ENCODE results near the gene DNHD1. TPM values are rescaled to one million over a fixed set of nuclear protein-coding genes. Genes with fewer than 3 reads are reported as not detected.
A peak's percentile ranks its signal among the peaks of the same experiment; 100 is the strongest.

DNHD1 gene
- total RNA-seq, 1 experiment from 2014 or later, result 3.5 TPM

DNA sequence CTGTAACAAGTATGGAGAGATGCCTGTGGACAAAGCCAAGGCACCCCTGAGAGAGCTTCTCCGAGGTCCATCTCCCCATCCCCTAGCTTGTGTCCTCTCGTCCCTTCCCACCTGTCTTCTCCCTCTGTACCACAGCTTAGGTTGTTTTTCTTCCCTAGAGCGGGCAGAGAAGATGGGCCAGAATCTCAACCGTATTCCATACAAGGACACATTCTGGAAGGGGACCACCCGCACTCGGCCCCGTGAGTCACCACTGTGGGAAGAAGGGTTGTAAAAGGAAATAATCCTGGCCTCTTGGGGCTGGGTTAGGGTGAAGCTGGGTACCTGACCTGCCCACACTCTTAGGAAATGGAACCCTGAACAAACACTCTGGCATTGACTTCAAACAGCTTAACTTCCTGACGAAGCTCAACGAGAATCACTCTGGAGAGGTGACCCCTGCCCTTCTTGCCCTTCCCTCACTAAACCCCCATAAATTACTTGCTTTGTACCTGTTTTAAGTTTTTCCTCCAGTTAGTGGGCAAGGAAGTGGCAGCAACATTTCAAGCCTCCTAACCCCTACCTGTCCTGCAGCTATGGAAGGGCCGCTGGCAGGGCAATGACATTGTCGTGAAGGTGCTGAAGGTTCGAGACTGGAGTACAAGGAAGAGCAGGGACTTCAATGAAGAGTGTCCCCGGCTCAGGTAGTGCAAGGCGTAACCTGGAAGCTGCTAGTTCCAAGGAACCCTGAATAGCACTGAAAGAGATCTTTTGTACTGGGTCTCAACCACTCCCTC, 111.8 kb downstream of the DNHD1 start:
- Histone ChIP-seq H3K36me3 (peaks cover 27% of the 10 kb centered on the region), H3K27me3 (no peaks in the 10 kb centered on the region), H3K27ac (no peak overlapping the region), H3K4me1 (peaks cover 18% of the 10 kb centered on the region), H3K9me3 (replicated peaks) (no peaks in the 10 kb centered on the region), H3K4me3 (no peak overlapping the region)
- DNase-seq, result no peak

DNA sequence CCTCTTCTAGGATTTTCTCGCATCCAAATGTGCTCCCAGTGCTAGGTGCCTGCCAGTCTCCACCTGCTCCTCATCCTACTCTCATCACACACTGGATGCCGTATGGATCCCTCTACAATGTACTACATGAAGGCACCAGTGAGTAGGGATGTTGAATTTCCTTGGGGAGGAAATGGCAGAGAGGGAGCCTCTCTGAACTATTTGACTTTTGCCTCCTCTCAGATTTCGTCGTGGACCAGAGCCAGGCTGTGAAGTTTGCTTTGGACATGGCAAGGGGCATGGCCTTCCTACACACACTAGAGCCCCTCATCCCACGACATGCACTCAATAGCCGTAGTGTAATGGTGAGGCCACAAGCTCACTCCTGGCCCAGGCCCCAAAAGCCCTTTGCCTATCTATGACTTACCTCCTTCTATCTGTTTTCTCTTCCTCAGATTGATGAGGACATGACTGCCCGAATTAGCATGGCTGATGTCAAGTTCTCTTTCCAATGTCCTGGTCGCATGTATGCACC, 112.5 kb downstream of the DNHD1 start:
- DNase-seq, result no peak
- no peak overlapping the region for H3K27ac ChIP-seq
- no peaks in the 10 kb centered on the region for H3K27me3 ChIP-seq
- H3K4me1 ChIP-seq, result peaks cover 18% of the 10 kb centered on the region
- no peak overlapping the region for H3K4me3 ChIP-seq
- H3K36me3 ChIP-seq, result peaks cover 27% of the 10 kb centered on the region
- H3K9me3 ChIP-seq (replicated peaks), result no peaks in the 10 kb centered on the region

GRCh38 chr11:6610591-6610990, 113.5 kb downstream of the DNHD1 start:
- no peak overlapping the region for H3K4me3 ChIP-seq
- peaks cover 18% of the 10 kb centered on the region for H3K4me1 ChIP-seq
- H3K27ac ChIP-seq, result no peak overlapping the region
- no peaks in the 10 kb centered on the region for H3K27me3 ChIP-seq
- peaks cover 27% of the 10 kb centered on the region for H3K36me3 ChIP-seq
- no peaks in the 10 kb centered on the region for H3K9me3 ChIP-seq (replicated peaks)
- DNase-seq, result no peak

- peaks cover 14% of the 10 kb centered on the region for H3K4me1 ChIP-seq
- peak; percentile 27 to 37 for DNase-seq
- peak overlapping the region; percentile 66 for H3K4me3 ChIP-seq
- peak overlapping the region; percentile 55; the same call in 1 of the 2 replicates for H3K27ac ChIP-seq
- peaks cover 27% of the 10 kb centered on the region for H3K36me3 ChIP-seq
- no peaks in the 10 kb centered on the region for H3K9me3 ChIP-seq (replicated peaks)
- H3K27me3 ChIP-seq, result no peaks in the 10 kb centered on the region
Measured at GRCh38 chr11:6611092-6611962, 114.2 kb downstream of the DNHD1 start.

DNA sequence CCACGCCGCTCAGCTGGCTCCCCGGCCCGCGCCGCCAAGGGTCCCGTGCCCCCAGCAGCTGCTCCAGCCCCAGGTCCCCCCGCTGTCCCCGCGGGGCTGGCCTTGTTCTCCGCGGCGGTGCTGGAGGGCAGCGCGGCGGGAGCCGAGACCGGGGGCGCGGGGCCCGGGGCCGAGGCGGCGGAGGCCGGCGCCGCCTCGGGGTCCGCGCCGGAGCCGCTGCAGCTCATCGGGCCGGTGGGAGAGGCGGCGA, 114.8 kb downstream of the DNHD1 start:
- H3K4me1 ChIP-seq, result peaks cover 9% of the 10 kb centered on the region
- no peaks in the 10 kb centered on the region for H3K27me3 ChIP-seq
- H3K9me3 ChIP-seq (replicated peaks), result no peaks in the 10 kb centered on the region
- H3K4me3 ChIP-seq, result peak overlapping the region; percentile 66
- H3K36me3 ChIP-seq, result peaks cover 27% of the 10 kb centered on the region
- DNase-seq, result no peak
- peak overlapping the region; percentile 79; the same call in 1 of the 2 replicates for H3K27ac ChIP-seq

GRCh38 chr11:6612213-6613041, 115.3 kb downstream of the DNHD1 start, which contains the start of gene TAF10:
TAF10 (minus strand) TSS chr11:6612216; CDS start chr11:6612189, 27 bp downstream.
- Histone ChIP-seq H3K27ac (peak within 1 kb of the TSS; percentile 79), H3K4me3 (peak within 1 kb of the TSS; percentile 66), H3K36me3 (peaks cover 27% of the 10 kb centered on the region), H3K27me3 (no peaks in the 10 kb centered on the region), H3K4me1 (peaks cover 5% of the 10 kb centered on the region), H3K9me3 (replicated peaks) (no peaks in the 10 kb centered on the region)
- peak; percentile 95 to 97 for DNase-seq

DNA sequence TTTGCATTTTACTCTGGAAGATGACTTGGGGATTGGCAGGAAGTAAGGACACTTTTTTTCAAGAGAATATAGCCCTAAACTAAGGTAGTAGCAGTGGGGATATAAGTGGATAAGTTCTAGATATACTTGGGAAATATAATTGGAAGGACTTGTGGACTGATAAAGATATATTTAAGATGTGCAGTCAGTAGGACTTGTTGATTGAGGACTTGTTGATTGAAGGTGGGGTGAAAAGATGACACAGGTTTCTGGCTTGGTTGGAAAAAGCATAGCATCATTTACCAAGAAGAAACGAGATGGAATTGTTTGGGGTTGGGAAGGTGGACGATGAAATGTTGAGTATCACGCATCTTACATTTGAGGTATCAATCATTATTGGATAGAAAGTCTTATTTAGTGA, 116.4 kb downstream of the DNHD1 start:
- no peak overlapping the region for H3K4me3 ChIP-seq
- no peaks in the 10 kb centered on the region; the same call in 1 of the 2 replicates for H3K4me1 ChIP-seq
- no peak for DNase-seq
- H3K9me3 ChIP-seq (replicated peaks), result no peaks in the 10 kb centered on the region
- no peak overlapping the region for H3K27ac ChIP-seq
- peaks cover 25% of the 10 kb centered on the region for H3K36me3 ChIP-seq
- H3K27me3 ChIP-seq, result no peaks in the 10 kb centered on the region

- H3K27ac ChIP-seq, result no peak overlapping the region
- H3K9me3 ChIP-seq (replicated peaks), result no peaks in the 10 kb centered on the region
- peaks cover 15% of the 10 kb centered on the region for H3K36me3 ChIP-seq
- no peaks in the 10 kb centered on the region; the same call in 1 of the 2 replicates for H3K4me1 ChIP-seq
- H3K27me3 ChIP-seq, result no peaks in the 10 kb centered on the region
- no peak overlapping the region for H3K4me3 ChIP-seq
- no peak for DNase-seq
Measured at GRCh38 chr11:6614446-6614845, 117.4 kb downstream of the DNHD1 start.

GRCh38 chr11:6615046-6615445, 118.0 kb downstream of the DNHD1 start:
- Histone ChIP-seq H3K27me3 (no peaks in the 10 kb centered on the region), H3K4me3 (no peak overlapping the region), H3K4me1 (no peaks in the 10 kb centered on the region; the same call in 1 of the 2 replicates), H3K9me3 (replicated peaks) (no peaks in the 10 kb centered on the region), H3K27ac (no peak overlapping the region), H3K36me3 (peaks cover 9% of the 10 kb centered on the region)
- no peak for DNase-seq

DNA sequence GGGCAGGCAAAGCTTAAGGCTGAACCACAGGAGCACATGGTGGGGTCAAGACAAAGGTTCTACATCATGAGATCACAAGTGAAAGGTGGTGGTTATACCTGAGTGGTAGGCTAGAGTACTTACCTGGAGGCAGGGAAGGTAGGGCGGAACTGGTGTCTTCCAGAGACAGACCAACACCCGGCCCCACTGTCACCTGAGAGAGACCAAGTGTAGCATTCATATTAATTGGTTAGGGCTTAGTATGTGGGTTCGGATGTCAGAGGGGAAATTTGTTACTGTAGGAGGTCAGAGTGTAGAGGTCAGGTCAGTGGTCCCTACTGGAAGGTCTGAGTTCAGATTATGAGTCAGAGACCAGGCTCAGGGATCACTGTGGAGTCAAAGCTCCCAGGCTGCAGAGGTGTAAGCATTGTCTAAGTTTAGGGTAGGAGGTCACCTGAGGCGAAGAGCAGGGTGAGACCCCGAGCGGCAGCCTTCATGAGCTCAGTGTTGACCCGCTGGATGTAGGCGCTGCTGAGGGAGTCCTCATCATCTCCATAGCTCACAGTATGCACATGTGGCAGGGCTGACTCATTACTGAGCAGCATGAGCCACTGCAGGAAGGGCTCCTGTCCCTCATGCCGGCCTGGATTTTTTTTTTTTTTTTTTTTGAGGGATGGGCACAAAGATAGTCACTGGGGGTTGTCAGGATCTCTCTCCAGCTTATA, 119.0 kb downstream of the DNHD1 start:
- no peaks in the 10 kb centered on the region for H3K27me3 ChIP-seq
- no peak overlapping the region for H3K4me3 ChIP-seq
- no peak for DNase-seq
- no peaks in the 10 kb centered on the region; the same call in 1 of the 2 replicates for H3K36me3 ChIP-seq
- no peaks in the 10 kb centered on the region; the same call in 1 of the 2 replicates for H3K4me1 ChIP-seq
- no peak overlapping the region for H3K27ac ChIP-seq
- H3K9me3 ChIP-seq (replicated peaks), result no peaks in the 10 kb centered on the region

DNA sequence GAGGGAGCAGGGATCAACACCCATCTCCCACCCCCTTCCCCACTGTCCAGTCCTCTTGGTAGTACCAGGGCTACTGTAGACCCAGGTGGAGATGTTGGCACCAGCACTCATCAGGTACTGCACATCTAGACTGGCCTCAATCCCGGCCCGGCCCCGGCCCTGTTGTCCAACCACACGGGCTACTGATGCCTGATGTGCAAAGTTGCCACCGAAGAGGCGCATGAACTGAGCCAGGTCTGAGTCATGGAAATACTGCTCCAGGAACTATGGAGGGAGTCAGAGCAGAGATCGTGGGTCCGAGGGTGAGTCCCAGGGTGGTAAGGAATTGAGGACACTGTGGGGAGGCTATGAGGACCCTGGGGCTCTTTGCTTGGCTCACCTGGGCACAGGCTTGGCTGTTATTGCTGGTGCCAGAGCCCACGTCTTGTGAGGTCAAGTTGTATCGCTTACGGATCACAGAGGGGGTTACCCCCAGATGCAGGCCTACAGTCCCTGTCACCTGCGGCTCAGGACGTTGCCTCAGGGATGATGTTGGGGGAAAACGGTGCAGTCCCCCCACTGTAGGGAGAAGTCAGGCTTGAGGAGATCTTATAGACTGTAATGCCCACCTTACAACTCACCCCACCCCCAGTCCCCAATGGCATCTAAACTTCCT, 119.6 kb downstream of the DNHD1 start:
- DNase-seq, result no peak
- Histone ChIP-seq H3K4me3 (no peak overlapping the region), H3K9me3 (replicated peaks) (no peaks in the 10 kb centered on the region), H3K36me3 (no peaks in the 10 kb centered on the region), H3K4me1 (no peaks in the 10 kb centered on the region; the same call in 1 of the 2 replicates), H3K27ac (no peak overlapping the region), H3K27me3 (no peaks in the 10 kb centered on the region)

DNA sequence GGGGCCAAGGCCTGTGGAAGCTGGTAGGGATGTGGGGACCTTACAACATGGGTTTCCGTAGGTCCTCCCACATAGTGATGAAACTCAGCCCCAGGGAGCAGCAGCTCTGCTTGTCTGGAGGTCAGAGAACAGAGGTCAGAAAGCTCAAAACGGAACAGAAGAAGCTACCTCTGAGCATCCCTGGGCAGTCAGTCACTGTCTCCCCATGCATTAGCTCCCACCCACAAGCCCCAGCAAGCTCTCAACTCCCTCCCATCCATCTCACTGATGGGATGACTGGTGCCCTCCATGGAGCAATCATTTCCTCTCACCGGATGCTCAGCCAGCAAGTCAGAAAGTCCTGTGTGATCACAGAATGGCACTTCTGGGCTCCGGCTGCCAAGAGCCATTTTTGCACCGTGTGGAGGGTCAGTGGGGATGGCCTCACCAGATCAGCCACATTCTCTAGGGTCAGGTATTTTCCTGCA, 120.3 kb downstream of the DNHD1 start:
- no peaks in the 10 kb centered on the region for H3K27me3 ChIP-seq
- H3K4me3 ChIP-seq, result no peak overlapping the region
- H3K4me1 ChIP-seq, result no peaks in the 10 kb centered on the region; the same call in 1 of the 2 replicates
- DNase-seq, result no peak
- H3K36me3 ChIP-seq, result no peaks in the 10 kb centered on the region
- H3K9me3 ChIP-seq (replicated peaks), result no peaks in the 10 kb centered on the region
- H3K27ac ChIP-seq, result no peak overlapping the region
